H1 (cell line): ENCODE results near the gene C11orf98. TPM values are rescaled to one million over a fixed set of nuclear protein-coding genes. Genes with fewer than 3 reads are reported as not detected.

Experiments
- CHD7 ChIP-seq: fragments of 300-600 bp; sonication (generic); IDR thresholded peaks from 2 replicates; pipeline ENCODE4 v1.7.1; 2012; ENCODE audit warnings: low read length, moderate library complexity, mild to moderate bottlenecking, inconsistent platforms; ENCODE audit not compliant: insufficient replicate concordance
- E2F6 ChIP-seq: IDR thresholded peaks from 2 replicates; pipeline ENCODE4 v1.6.1; 2012; ENCODE audit warnings: inconsistent platforms
- JUND ChIP-seq: IDR thresholded peaks from 2 replicates; pipeline ENCODE4 v1.6.1; 2011; ENCODE audit warnings: mild to moderate bottlenecking, improper control_type of control experiment, low read length
- RAD21 ChIP-seq, 2 experiments: IDR thresholded peaks in 1 of 2; conservative IDR thresholded peaks in 1 of 2; 2 replicates each; pipeline ENCODE4 v1.6.1; 2011; ENCODE audit warnings: low read depth in 2 of 2, low read length in 2 of 2, improper control_type of control experiment in 1 of 2, inconsistent platforms in 1 of 2, mild to moderate bottlenecking in 1 of 2, moderate library complexity in 1 of 2
- SAP30 ChIP-seq: fragments of 300-600 bp; sonication (generic); IDR thresholded peaks from 2 replicates; pipeline ENCODE4 v1.7.1; 2012; ENCODE audit warnings: low read length, moderate library complexity, mild to moderate bottlenecking, inconsistent platforms; ENCODE audit not compliant: insufficient read depth, insufficient replicate concordance
- polyA plus RNA-seq, 7 experiments: library from polyadenylated mRNA; depleted of rRNA in 3 of 7; stranded (reverse) in 5 of 7; unstranded in 2 of 7; fragments of >200 nt in 5 of 7; fragments of 200-250 nt in 2 of 7; gene quantifications; 1 replicate in 5 of 7; 2 replicates in 1 of 7; 4 replicates in 1 of 7; pipeline versions ENCODE4 v1.2.1 to v1.2.3, GENCODE V29; 2011 to 2013; ENCODE audit warnings: missing spikeins in 2 of 7, mixed read lengths in 2 of 7
- total RNA-seq: library from RNA; stranded (reverse); fragmentation: NEBNext Ultra II Directional; extraction: Animal tissue kit (Norgen Biotek cat#: 25700); gene quantifications from 2 replicates; pipeline ENCODE4 v1.2.1, GENCODE V29; 2021

The C11orf98 gene
- total and polyA plus RNA-seq, 2 of the 8 experiments (the other 6 are each of a cell fraction or from before 2014, with no cell fraction given), result 68.0 to 171 TPM

- no peak for TF ChIP-seq CHD7
- no peak for TF ChIP-seq SAP30
- TF ChIP-seq RAD21 (IDR thresholded peaks at IDR 0.05 in 1 of 2, conservative IDR thresholded peaks at IDR 0.05 in 1 of 2; ENCODE audit: low read depth in 2 of 2, low read length in 2 of 2), result no peak
- no peak for TF ChIP-seq JUND
- TF ChIP-seq E2F6, result no peak
Observed at GRCh38 chr11:62649486-62649885, 15.5 kb downstream of the C11orf98 start (continued).
